Right lobe of liver (tissue), 6 donors: Measurements from ENCODE around the gene SLC25A23. TPM values are rescaled to one million over a fixed set of nuclear protein-coding genes. Genes with fewer than 3 reads are reported as not detected.

ENCODE experiments used
- ATAC-seq, 4 donors: fragments of 200-7000 bp; cut with Tn5 transposase; one replicate each; pipeline ENCODE4 v1.9.1; 2020; ENCODE audit warnings: mild to moderate bottlenecking in 4 of 4, moderate library complexity in 4 of 4
- DNase-seq, 3 donors: peaks; one replicate each; pipeline ENCODE4 v3.0.0-alpha.2; 2020
- H3K27ac ChIP-seq, 3 donors: fragments of 200-600 bp; one replicate each; pipeline ENCODE4 v1.8.0; 2022
- H3K27me3 ChIP-seq, 2 donors: fragments of 200-600 bp; one replicate each; pipeline ENCODE4 v1.8.0; 2022
- H3K36me3 ChIP-seq, 4 donors: fragments of 200-600 bp; sonication (generic) in 1 of 4; one replicate each; pipeline versions ENCODE4 v1.5.1 to v1.8.0; 2017 to 2022; ENCODE audit warnings: control low read depth in 1 of 4
- H3K4me1 ChIP-seq, 4 donors: fragments of 200-600 bp; sonication (generic) in 1 of 4; one replicate each; pipeline versions ENCODE4 v1.5.1 to v1.8.0; 2017 to 2022; ENCODE audit warnings: control low read depth in 1 of 4
- H3K4me3 ChIP-seq, 3 donors: fragments of 200-600 bp; one replicate each; pipeline ENCODE4 v1.8.0; 2022
- H3K9me3 ChIP-seq, 4 donors: fragments of 200-600 bp; sonication (generic) in 1 of 4; one replicate each; pipeline versions ENCODE4 v1.5.1 to v1.8.0; 2017 to 2022; ENCODE audit warnings: control low read depth in 1 of 4
- POLR2A ChIP-seq: fragments of 450-650 bp; IDR thresholded peaks from one replicate; pipeline ENCODE4 v1.6.1; 2017; ENCODE audit warnings: antibody characterized with exemption, mild to moderate bottlenecking
- WGBS: methylation state at CpG from one replicate; pipeline ENCODE4 v1.1.6; 2018; ENCODE audit warnings: low coverage, low lambda C conversion rate; ENCODE audit not compliant: insufficient coverage; ENCODE audit errors: missing lambda C conversion rate; 5-methylcytosine and 5-hydroxymethylcytosine counted together
- intact Hi-C, 2 donors: fragments of 100-400 bp; cut with DNase I; formaldehyde crosslinking; loops; one replicate each; pipeline versions ENCODE4 v1.11.2 to v1.14.1; 2022
- total RNA-seq, 6 experiments: library from RNA; depleted of rRNA in 2 of 6; stranded (reverse); fragments of >200 nt in 2 of 6; fragmentation: NEBNext Ultra II Directional in 3 of 6; extraction: Animal tissue kit (Norgen Biotek cat#: 25700) in 3 of 6; gene quantifications; one replicate each; pipeline versions ENCODE4 v1.1.0 to v1.2.4, GENCODE V29; 2016 to 2023
- TF ChIP-seq, protein P1 (sequence below), 4 donors: fragments of 200-600 bp in 3 of 4; fragments of 450-650 bp in 1 of 4; IDR thresholded peaks; one replicate each; pipeline versions ENCODE4 v1.5.1 to v1.8.0; 2016 to 2022; ENCODE audit warnings: antibody characterized with exemption in 4 of 4, mild to moderate bottlenecking in 2 of 4
- donor health status: DM: no; HTN: yes; CAD: no.
- donor health status: DM: no; HTN: no; CAD: no.
- donor health status: DM: no; HTN: no; CAD: no.
- donor health status: DM: no; HTN: yes; CAD: no.
- donor health status: DM: no; HTN: yes; CAD: no.

The SLC25A23 gene
- total RNA-seq, 6 experiments from 2014 or later: 23.3 to 50.0 (median 30.0) TPM

DNA sequence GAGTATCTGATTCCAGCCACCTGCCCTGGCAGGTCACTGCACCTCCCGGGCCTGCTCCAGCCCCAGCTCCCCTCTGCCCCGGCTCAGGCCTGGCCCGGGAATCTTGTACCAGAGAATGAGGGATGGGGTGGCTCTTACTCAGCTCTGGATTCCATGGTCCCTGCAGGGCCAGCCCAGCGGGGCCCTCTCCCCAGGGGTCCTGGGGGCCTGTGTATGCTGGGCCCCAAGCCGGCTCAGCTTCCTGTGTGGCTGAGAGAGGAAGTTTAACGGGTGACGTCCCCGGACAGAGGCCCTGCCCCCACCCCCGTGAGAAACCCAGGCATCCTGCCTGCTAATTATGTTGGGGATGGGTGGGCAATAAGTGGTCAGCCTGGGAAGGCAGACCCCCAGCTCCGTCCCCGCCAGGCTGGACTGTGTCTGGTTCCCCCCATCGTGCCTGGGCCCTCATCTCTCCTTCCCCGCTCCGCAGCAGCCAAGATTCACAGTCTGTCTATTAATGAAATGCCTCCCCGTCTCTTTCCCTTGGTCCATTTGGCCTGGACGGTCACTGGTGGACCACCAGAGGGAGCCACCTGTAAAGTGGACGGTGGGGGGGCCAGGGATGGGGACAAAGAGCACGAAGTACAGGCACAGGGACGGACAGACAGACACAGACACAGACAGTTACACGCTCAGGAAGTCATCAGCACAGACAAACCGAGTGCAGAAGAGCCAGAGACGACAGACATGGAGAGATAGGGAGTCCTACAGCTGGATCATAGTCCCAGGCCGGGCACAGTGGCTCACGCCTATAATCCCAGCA lies 22.1 kb upstream of the SLC25A23 start, which contains the start of gene DENND1C:
Gene DENND1C, minus strand, starts transcription at position 247 of the 802 bp plus-strand sequence. Its CDS starts 92 bp downstream, at position 155.
- DNase-seq: peak in 2 of 3 donors; percentile 40 to 64
- TF ChIP-seq, protein P1, sequence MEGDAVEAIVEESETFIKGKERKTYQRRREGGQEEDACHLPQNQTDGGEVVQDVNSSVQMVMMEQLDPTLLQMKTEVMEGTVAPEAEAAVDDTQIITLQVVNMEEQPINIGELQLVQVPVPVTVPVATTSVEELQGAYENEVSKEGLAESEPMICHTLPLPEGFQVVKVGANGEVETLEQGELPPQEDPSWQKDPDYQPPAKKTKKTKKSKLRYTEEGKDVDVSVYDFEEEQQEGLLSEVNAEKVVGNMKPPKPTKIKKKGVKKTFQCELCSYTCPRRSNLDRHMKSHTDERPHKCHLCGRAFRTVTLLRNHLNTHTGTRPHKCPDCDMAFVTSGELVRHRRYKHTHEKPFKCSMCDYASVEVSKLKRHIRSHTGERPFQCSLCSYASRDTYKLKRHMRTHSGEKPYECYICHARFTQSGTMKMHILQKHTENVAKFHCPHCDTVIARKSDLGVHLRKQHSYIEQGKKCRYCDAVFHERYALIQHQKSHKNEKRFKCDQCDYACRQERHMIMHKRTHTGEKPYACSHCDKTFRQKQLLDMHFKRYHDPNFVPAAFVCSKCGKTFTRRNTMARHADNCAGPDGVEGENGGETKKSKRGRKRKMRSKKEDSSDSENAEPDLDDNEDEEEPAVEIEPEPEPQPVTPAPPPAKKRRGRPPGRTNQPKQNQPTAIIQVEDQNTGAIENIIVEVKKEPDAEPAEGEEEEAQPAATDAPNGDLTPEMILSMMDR (IDR thresholded peaks at IDR 0.05): peak; percentile 35 to 48 (median 37)
- no peak for TF ChIP-seq POLR2A
- Histone ChIP-seq H3K9me3 (peaks cover 0 to 2% (median 0%) of the 10 kb centered on the region in 4 donors), H3K27me3 (no peaks in the 10 kb centered on the region), H3K4me3 (peak within 1 kb of the TSS; percentile 22 to 32 (median 23)), H3K36me3 (no peaks in the 10 kb centered on the region), H3K4me1 (no peaks in the 10 kb centered on the region), H3K27ac (peak within 1 kb of the TSS in 1 of 3 donors; percentile 49)
- intact Hi-C loops: no loop called here
- peak; percentile 42 to 64 (median 62) for ATAC-seq
- 21% methylated on average over 16 of the region's 24 CpGs for WGBS

DNA sequence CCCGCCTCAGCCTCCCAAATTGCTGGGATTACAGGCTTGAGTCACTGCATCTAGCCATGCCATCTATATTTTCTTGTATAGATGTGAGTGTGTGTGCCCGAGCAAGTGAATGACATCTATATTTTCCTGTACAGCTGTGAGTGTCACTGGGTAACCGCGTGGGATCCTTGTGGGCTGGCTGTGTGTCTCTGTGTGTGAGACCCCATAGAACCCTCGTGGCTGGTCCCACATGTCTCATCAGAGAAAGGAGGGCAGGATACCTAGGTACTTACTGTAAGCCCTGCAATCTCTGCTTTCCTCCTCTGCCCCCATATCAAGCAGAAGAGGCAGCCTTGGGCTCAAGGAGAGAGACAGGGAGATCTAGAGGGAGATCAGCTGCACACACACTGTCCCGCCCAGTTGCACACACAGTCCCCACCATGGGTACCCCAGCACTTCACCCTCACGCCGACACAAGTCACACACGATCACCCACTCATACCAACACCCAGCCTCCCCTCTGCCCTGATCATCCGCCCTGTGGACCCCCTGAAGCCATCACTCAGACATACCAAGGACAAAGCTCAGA lies 21.3 kb upstream of the SLC25A23 start:
- H3K36me3 ChIP-seq: no peaks in the 10 kb centered on the region
- H3K4me1 ChIP-seq: no peaks in the 10 kb centered on the region
- intact Hi-C loops: no loop called here
- no peak for DNase-seq
- no peaks in the 10 kb centered on the region for H3K27me3 ChIP-seq
- 60% methylated on average over 8 of the region's 10 CpGs for WGBS
- H3K4me3 ChIP-seq: peak overlapping the region; percentile 22 to 32 (median 23)
- TF ChIP-seq, protein P1 (IDR thresholded peaks at IDR 0.05): no peak
- TF ChIP-seq POLR2A: no peak
- ATAC-seq: no peak
- H3K9me3 ChIP-seq: peaks cover 0 to 2% (median 0%) of the 10 kb centered on the region in 4 donors
- H3K27ac ChIP-seq: peak overlapping the region in 1 of 3 donors; percentile 49

DNA sequence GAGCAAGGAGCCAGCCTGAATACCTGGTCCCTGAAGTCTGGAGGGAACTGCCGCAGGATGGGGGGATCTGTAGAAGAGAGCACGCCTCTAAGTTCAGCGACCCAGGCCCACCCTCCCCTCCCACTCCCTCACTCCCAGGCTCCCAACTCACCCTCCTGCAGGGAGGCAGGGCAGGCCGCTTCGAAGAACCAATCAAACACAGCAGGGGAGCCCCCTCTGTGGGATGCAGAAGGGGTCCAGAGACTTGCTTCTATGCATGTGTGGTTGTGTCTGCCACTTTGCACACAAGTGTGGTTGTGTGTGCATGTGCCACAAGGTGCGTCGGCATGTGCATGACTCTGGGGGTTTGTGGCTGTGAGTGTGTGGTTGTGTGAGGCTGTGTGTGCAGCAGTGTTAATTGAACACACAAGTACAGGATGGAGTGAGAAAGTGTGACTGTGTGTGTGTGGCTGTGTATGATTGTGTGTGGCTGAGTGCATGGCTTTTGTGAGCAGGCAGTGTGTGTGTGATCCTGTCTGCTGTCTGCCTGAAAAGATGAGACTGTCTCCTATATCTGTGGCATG lies 20.3 kb upstream of the SLC25A23 start:
- Histone ChIP-seq H3K9me3 (no peaks in the 10 kb centered on the region), H3K36me3 (no peaks in the 10 kb centered on the region), H3K27ac (no peak overlapping the region), H3K4me3 (no peak overlapping the region), H3K4me1 (no peaks in the 10 kb centered on the region), H3K27me3 (no peaks in the 10 kb centered on the region)
- intact Hi-C loops: no loop called here
- TF ChIP-seq POLR2A: no peak
- TF ChIP-seq, protein P1 (IDR thresholded peaks at IDR 0.05): no peak
- no peak for ATAC-seq
- 87% methylated on average over 2 of the region's 7 CpGs for WGBS
- no peak for DNase-seq

DNA sequence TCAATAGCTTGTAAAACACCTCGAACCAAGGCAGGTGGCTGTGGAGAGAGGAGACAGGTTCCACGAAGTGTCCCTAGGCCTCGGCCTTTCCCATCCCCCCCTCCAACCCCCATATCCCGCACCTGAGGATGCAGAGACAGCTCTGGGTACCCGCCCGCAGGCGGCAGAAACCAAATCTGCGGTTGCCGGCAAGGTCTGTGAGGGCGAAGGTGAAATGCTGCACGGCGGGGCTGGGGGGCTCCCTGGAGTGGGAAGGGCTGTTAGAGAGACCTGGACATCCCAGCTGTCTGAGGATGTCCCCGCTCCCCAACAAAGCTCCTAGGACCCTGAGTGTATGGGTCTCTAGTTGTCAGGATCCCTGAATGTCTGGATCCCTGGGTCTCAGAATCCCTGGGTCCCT lies 19.2 kb upstream of the SLC25A23 start:
- ATAC-seq (no peak), DNase-seq (no peak)
- WGBS: no CpG with 5 or more reads among the region's 13 CpGs
- TF ChIP-seq, protein P1 (IDR thresholded peaks at IDR 0.05): no peak
- no peak for TF ChIP-seq POLR2A
- Histone ChIP-seq H3K27me3 (no peaks in the 10 kb centered on the region), H3K4me3 (no peak overlapping the region), H3K9me3 (no peaks in the 10 kb centered on the region), H3K27ac (no peak overlapping the region), H3K4me1 (no peaks in the 10 kb centered on the region), H3K36me3 (no peaks in the 10 kb centered on the region)
- intact Hi-C loops: no loop called here
